ENCODE results near the gene LRTM1. TPM values are rescaled to one million over a fixed set of nuclear protein-coding genes. Genes with fewer than 3 reads are reported as not detected.

Gene LRTM1
- total and polyA plus RNA-seq, 2 of the 13 experiments (the other 11 are each of a cell fraction or from before 2014, with no cell fraction given): not detected

DNA sequence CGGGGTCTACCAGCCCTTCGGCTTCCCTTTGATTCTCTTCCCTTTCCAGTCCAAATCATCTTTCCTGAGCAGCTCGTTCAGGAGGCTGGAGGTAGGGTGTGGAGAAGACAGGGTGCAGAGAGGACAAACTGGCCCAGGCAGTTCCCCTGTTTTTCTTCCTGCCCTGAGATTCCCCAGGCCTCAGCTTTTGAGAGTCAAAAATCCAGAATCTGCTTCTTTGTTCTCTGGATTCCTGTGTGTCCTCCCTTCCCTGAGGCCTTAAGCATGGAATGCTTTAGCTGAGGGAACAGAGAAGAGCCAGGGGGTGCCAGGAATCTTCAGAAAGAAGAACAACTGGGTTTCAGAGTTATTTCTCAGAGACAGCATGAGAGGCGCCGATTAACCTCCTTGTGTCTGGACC lies 26.7 kb upstream of the LRTM1 start (continued):
- TF ChIP-seq, protein P1, sequence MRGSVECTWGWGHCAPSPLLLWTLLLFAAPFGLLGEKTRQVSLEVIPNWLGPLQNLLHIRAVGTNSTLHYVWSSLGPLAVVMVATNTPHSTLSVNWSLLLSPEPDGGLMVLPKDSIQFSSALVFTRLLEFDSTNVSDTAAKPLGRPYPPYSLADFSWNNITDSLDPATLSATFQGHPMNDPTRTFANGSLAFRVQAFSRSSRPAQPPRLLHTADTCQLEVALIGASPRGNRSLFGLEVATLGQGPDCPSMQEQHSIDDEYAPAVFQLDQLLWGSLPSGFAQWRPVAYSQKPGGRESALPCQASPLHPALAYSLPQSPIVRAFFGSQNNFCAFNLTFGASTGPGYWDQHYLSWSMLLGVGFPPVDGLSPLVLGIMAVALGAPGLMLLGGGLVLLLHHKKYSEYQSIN (CRISPR knock-in tag; IDR thresholded peaks at IDR 0.05; ENCODE audit: borderline replicate concordance): no peak
- no peak for TF ChIP-seq SUZ12 (IDR thresholded peaks at IDR 0.05; ENCODE audit: low read depth, low read length)
- no peak for TF ChIP-seq ZKSCAN5 (CRISPR knock-in tag; IDR thresholded peaks at IDR 0.05)
- TF ChIP-seq NONO (IDR thresholded peaks at IDR 0.05): no peak
- TF ChIP-seq NONO (CRISPR knock-in tag; conservative IDR thresholded peaks at IDR 0.05): no peak
- no peak for TF ChIP-seq ZSCAN25 (CRISPR knock-in tag; IDR thresholded peaks at IDR 0.05)
- TF ChIP-seq HDAC6 (IDR thresholded peaks at IDR 0.05; ENCODE audit: low read depth, low read length): no peak
- TF ChIP-seq ZBTB3 (CRISPR knock-in tag; IDR thresholded peaks at IDR 0.05; ENCODE audit: borderline replicate concordance, low read depth): no peak

DNA sequence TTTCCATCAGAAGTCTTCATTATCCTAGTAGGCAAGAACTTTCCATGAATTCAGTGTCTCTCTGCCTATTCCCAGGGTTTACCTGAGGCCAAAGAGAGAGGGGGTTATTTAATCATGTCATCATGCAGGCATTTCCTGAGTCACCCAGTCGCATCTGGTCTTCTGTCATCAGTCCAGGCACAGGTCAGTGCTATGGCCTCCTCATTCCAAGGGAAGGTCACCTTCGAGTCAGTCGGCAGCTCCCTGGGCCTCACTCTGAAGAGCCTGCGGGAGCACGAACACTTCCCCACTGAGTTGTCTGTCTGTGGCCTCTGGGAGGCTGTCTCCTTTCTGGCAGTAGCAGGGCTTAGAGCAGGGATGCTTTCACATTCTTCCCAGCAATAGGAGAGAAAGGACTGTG lies 26.2 kb upstream of the LRTM1 start:
- Histone ChIP-seq H3K9ac (ENCODE audit: insufficient read depth, low read depth, low read length) (no peak overlapping the region), H3K4me1 (ENCODE audit: insufficient read depth, low read length) (no peaks in the 10 kb centered on the region), H3K9me3 (ENCODE audit: low read length) (no peaks in the 10 kb centered on the region), H3K36me3 (replicated peaks in 1 of 2; ENCODE audit: control insufficient read depth in 1 of 2, insufficient read depth in 2 of 2, low read length in 2 of 2) (no peaks in the 10 kb centered on the region), H3K4me3 (replicated peaks in 1 of 3; ENCODE audit: insufficient read depth in 1 of 3, low read depth in 2 of 3, low read length in 3 of 3) (no peak overlapping the region), H3K27me3 (ENCODE audit: control insufficient read depth in 1 of 2, insufficient read depth in 2 of 2, low read length in 2 of 2) (peaks cover 1 to 5% of the 10 kb centered on the region in 2 experiments; a peak in 1 of 5 replicates), H3K27ac (ENCODE audit: extremely low read length, insufficient read depth, low read length) (no peak overlapping the region), H4K20me1 (ENCODE audit: insufficient read depth, low read length) (no peaks in the 10 kb centered on the region), H3K79me2 (ENCODE audit: insufficient read depth, low read length) (no peaks in the 10 kb centered on the region), H2AFZ (ENCODE audit: low read length) (no peak overlapping the region), H3K4me2 (ENCODE audit: low read depth, low read length) (no peak overlapping the region)
- FAIRE-seq (no peak), DNase-seq (ENCODE audit: low spot score) (no peak), ATAC-seq (no peak)
- ChIA-PET CTCF (ENCODE audit: low intra/inter-chr PET ratio, low total read pairs) (no interaction called here), POLR2A (no interaction called here)
- no TSS peak for BruUV-seq (replicated peaks)
- in situ Hi-C loops (cut with HindIII; ENCODE audit: extremely low pct_ligation_motif_present, low pct_unique_long_range_greater_than_20kb): no loop called here
- 0% methylated on average over 5 of the region's 5 CpGs for WGBS (ENCODE audit: low lambda C conversion rate)
- intact Hi-C loops (cut with micrococcal nuclease; ENCODE audit: unreplicated experiment): no loop called here
- TF ChIP-seq HDAC6 (IDR thresholded peaks at IDR 0.05; ENCODE audit: low read depth, low read length): no peak
- TF ChIP-seq, protein P2, sequence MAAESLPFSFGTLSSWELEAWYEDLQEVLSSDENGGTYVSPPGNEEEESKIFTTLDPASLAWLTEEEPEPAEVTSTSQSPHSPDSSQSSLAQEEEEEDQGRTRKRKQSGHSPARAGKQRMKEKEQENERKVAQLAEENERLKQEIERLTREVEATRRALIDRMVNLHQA (CRISPR knock-in tag; IDR thresholded peaks at IDR 0.05): no peak
- no peak for TF ChIP-seq POLR2G (IDR thresholded peaks at IDR 0.05; ENCODE audit: low read depth, low read length)
- TF ChIP-seq, protein P3, sequence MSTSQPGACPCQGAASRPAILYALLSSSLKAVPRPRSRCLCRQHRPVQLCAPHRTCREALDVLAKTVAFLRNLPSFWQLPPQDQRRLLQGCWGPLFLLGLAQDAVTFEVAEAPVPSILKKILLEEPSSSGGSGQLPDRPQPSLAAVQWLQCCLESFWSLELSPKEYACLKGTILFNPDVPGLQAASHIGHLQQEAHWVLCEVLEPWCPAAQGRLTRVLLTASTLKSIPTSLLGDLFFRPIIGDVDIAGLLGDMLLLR (CRISPR knock-in tag; IDR thresholded peaks at IDR 0.05): no peak
- TF ChIP-seq ZNF510 (CRISPR knock-in tag; IDR thresholded peaks at IDR 0.05; ENCODE audit: low read depth): no peak
- no peak for TF ChIP-seq SP2 (CRISPR knock-in tag; IDR thresholded peaks at IDR 0.05)
- TF ChIP-seq ZNF782 (CRISPR knock-in tag; IDR thresholded peaks at IDR 0.05; ENCODE audit: borderline replicate concordance): no peak
- no peak for TF ChIP-seq CCDC6 (CRISPR knock-in tag; IDR thresholded peaks at IDR 0.05)
- no peak for TF ChIP-seq MTF1 (CRISPR knock-in tag; IDR thresholded peaks at IDR 0.05)
- no peak for TF ChIP-seq ZFP41 (CRISPR knock-in tag; IDR thresholded peaks at IDR 0.05; ENCODE audit: borderline replicate concordance)
- TF ChIP-seq POLR2A (IDR thresholded peaks at IDR 0.05; ENCODE audit: insufficient read depth in 1 of 2, low read depth in 2 of 2, low read length in 2 of 2): no peak
- TF ChIP-seq, protein P4, sequence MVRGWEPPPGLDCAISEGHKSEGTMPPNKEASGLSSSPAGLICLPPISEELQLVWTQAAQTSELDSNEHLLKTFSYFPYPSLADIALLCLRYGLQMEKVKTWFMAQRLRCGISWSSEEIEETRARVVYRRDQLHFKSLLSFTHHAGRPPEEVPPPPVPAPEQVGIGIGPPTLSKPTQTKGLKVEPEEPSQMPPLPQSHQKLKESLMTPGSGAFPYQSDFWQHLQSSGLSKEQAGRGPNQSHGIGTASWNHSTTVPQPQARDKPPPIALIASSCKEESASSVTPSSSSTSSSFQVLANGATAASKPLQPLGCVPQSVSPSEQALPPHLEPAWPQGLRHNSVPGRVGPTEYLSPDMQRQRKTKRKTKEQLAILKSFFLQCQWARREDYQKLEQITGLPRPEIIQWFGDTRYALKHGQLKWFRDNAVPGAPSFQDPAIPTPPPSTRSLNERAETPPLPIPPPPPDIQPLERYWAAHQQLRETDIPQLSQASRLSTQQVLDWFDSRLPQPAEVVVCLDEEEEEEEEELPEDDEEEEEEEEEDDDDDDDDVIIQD (CRISPR knock-in tag; IDR thresholded peaks at IDR 0.05; ENCODE audit: low read depth): no peak
- TF ChIP-seq ZNF878 (CRISPR knock-in tag; IDR thresholded peaks at IDR 0.05): no peak
- no peak for TF ChIP-seq BCL6 (CRISPR knock-in tag; IDR thresholded peaks at IDR 0.05)

All from HepG2 (cell line).